DMS 273 (cell line): ENCODE data around the gene PCDHB12.
A peak's percentile ranks its signal among the peaks of the same experiment; 100 is the strongest.
"Not testable (repeated sequence)": the region's sequence is repeated elsewhere in the genome, so short reads cannot be mapped to it uniquely, and the experiment has no call there.

Source experiments
- DNase-seq: peaks from one replicate; lab custom pipeline; 2025; ENCODE audit not compliant: unreplicated experiment; lab: John Stamatoyannopoulos, UW

The PCDHB12 gene

GRCh38 chr5:141201646-141202045, 6.9 kb upstream of the PCDHB12 start:
- not testable (repeated sequence) for DNase-seq

- not testable (repeated sequence) for DNase-seq
Observed at GRCh38 chr5:141210281-141210680, 1.8 kb downstream of the PCDHB12 start.

- DNase-seq: not testable (repeated sequence)
Observed at GRCh38 chr5:141210849-141211248, 2.3 kb downstream of the PCDHB12 start.

GRCh38 chr5:141213656-141214339, 5.3 kb downstream of the PCDHB12 start, which contains the start of gene PCDHB13:
Gene PCDHB13 (plus strand): TSS chr5:141213919. CDS start chr5:141214124, 205 bp downstream.
- peak; percentile 56 for DNase-seq

GRCh38 chr5:141214583-141214982, 6.1 kb downstream of the PCDHB12 start:
- not testable (repeated sequence) for DNase-seq

GRCh38 chr5:141215504-141215903, 7.0 kb downstream of the PCDHB12 start:
- DNase-seq: not testable (repeated sequence)

- DNase-seq: not testable (repeated sequence)
Observed at GRCh38 chr5:141216035-141216434, 7.5 kb downstream of the PCDHB12 start.

- DNase-seq: peak; percentile 86
Observed at GRCh38 chr5:141223112-141223783, 14.7 kb downstream of the PCDHB12 start, which contains the start of gene PCDHB14. Gene PCDHB14 (plus strand): TSS chr5:141223343. CDS start chr5:141223506, 163 bp downstream.

GRCh38 chr5:141224844-141225243, 16.3 kb downstream of the PCDHB12 start:
- DNase-seq: not testable (repeated sequence)

GRCh38 chr5:141225421-141225820, 16.9 kb downstream of the PCDHB12 start:
- DNase-seq: not testable (repeated sequence)

GRCh38 chr5:141234109-141234667, 25.7 kb downstream of the PCDHB12 start:
- DNase-seq: no peak

GRCh38 chr5:141235922-141236321, 27.4 kb downstream of the PCDHB12 start:
- DNase-seq: not testable (repeated sequence)

GRCh38 chr5:141236516-141237313, 28.2 kb downstream of the PCDHB12 start:
- no peak for DNase-seq

- DNase-seq: no peak
Observed at GRCh38 chr5:141241496-141241895, 33.0 kb downstream of the PCDHB12 start.

GRCh38 chr5:141245250-141245717, 36.8 kb downstream of the PCDHB12 start, which contains the start of gene PCDHB15:
Gene PCDHB15 (plus strand): TSS chr5:141245395. CDS start chr5:141245579, 184 bp downstream.
- peak; percentile 37 for DNase-seq

GRCh38 chr5:141246971-141247370, 38.5 kb downstream of the PCDHB12 start:
- not testable (repeated sequence) for DNase-seq

- DNase-seq: not testable (repeated sequence)
Observed at GRCh38 chr5:141247434-141247833, 38.9 kb downstream of the PCDHB12 start.

- DNase-seq: peak; percentile 90
Observed at GRCh38 chr5:141250576-141250975, 42.1 kb downstream of the PCDHB12 start.

- DNase-seq: no peak
Observed at GRCh38 chr5:141258464-141258863, 49.9 kb downstream of the PCDHB12 start.

- no peak for DNase-seq
Observed at GRCh38 chr5:141258948-141259347, 50.4 kb downstream of the PCDHB12 start.
